Measurements from ENCODE around the gene TTC23.

Gene TTC23

DNA sequence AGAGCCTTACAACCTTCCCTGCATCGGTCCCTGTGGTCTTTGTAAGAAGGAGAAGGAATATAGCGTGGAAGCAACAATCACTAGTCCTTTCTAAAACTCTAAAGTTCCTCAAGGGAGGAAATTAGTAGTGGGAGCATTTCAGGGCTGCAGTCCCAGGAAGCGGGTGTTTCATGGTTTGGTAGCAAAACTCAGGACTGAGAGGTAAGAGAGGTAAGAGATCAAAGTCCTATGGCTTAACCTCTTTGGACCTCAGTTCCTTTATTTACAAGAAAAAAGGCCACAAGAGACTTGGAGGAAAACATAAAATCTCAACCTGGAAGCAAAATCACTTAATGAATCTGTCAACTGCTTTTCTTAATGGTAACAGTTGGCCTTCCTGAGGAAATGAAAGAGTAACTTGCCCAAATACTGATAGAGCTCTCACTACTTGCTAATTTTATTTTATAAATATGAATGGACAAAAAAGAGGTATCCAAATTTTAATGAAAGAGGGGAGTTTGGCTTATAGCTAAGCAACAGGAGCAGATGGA, 16.2 kb upstream of the TTC23 start:
- no peak for DNase-seq (ENCODE audit: low spot score)
- TF ChIP-seq, protein P1, sequence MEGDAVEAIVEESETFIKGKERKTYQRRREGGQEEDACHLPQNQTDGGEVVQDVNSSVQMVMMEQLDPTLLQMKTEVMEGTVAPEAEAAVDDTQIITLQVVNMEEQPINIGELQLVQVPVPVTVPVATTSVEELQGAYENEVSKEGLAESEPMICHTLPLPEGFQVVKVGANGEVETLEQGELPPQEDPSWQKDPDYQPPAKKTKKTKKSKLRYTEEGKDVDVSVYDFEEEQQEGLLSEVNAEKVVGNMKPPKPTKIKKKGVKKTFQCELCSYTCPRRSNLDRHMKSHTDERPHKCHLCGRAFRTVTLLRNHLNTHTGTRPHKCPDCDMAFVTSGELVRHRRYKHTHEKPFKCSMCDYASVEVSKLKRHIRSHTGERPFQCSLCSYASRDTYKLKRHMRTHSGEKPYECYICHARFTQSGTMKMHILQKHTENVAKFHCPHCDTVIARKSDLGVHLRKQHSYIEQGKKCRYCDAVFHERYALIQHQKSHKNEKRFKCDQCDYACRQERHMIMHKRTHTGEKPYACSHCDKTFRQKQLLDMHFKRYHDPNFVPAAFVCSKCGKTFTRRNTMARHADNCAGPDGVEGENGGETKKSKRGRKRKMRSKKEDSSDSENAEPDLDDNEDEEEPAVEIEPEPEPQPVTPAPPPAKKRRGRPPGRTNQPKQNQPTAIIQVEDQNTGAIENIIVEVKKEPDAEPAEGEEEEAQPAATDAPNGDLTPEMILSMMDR (IDR thresholded peaks at IDR 0.05; ENCODE audit: extremely low read depth, missing control alignments) = no peak

DNA sequence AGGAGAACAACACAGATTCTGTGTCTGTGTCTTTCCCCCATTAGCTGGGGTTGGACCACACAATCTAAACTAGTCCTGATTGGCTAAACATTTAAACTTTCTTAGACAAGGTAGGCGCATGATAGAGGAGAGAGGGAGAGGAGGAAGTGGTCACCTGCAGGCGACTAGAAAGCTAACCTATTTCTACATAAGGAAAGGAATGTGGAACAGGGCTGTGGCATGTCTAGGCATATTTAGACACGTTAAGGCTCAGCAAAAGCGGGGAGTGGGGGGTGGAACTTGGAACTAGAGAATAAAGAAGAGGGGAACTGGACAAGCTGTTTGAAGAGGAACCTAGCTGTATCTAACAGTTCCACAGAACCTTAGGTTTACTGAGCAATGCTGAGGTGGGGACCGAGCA, 14.7 kb upstream of the TTC23 start:
- TF ChIP-seq, protein P1 (IDR thresholded peaks at IDR 0.05; ENCODE audit: extremely low read depth, missing control alignments) = no peak
- no peak for DNase-seq (ENCODE audit: low spot score)

DNA sequence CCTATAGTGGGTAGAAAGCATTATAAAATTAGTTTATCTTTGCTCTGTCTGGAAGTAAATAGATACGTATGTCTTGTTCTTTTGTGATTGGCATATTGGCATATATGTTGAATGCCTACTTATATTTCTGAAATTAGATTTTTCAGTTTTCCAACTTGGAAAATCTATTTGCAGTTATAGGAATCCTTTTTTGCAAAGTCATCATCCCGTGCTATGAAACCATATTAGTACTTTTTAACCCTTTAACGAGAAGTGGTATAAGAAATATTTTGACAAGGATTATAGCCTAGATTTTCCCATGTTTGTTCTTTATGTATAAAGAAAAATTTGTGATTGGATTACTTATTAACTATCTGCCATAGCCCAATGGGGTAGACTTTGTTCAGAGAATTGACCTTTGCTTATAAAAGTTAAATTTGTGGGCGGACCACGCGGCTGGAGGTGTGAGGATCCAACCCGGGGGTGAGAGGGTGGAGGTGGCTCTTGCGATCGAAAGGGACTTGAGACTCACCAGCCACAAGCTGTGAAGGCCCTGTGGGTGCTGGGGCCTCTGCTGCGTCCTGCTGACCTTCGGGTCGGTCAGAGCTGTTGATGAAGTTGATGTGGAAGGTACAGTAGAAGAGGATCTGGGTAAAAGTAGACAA, 7.8 kb upstream of the TTC23 start:
- TF ChIP-seq, protein P1 (IDR thresholded peaks at IDR 0.05; ENCODE audit: extremely low read depth, missing control alignments) = no peak
- DNase-seq (ENCODE audit: low spot score) = no peak

DNA sequence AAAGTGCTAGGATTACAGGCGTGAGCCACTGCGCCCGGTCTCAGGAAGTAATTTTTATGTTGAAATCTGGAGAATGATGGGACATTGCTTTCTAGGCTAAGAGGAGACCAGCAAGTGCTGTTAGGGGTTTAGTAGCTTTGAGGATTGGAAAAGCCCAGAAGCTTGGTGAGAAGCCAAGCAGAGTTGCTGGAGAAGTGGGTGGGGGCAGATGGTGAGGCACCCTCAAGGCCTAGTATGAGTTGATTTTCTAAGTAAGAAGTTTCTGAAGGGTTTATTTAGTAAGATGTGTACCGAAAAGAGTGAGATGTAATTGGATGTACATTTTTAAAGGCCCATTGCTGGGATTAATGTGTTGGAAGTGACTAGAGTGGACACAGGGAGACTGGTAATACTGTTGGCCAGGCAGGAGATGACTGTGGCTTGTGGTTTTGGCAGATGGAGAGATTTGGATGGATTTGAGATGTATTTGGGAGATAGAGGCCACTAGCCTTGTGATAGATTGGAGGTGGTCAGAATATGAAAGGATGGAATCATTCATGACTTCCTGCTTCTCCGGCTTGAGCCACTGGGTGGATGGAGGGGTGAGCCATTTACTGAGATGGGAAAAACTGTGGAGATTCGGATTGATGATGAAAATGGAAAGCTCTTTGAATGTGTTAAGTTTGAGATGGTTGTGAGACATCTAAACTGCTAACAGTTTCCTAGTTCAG, 4.2 kb upstream of the TTC23 start:
- TF ChIP-seq, protein P1 (IDR thresholded peaks at IDR 0.05; ENCODE audit: extremely low read depth, missing control alignments) = no peak
- DNase-seq (ENCODE audit: low spot score) = peak; percentile 30

DNA sequence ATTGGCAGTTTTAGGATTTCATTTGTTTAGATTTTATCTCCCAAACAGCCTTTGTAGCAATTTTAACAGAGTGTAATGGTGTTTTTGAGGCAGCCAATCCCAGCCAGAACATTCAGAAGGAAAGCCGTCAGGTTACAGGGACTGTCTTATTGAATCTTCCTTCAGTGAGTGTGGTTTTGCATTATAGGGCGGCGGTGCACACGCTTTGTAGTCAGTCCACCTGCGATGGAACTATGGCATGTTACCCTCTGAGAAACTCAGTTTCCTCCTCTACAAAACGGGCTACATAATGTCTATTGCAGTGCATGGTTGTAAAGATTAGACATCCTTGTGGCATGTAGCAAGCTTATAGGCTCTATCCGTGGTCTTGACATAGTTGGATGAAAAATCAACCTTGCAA, 2.9 kb upstream of the TTC23 start:
- TF ChIP-seq, protein P1 (IDR thresholded peaks at IDR 0.05; ENCODE audit: extremely low read depth, missing control alignments) = no peak
- DNase-seq (ENCODE audit: low spot score) = no peak

DNA sequence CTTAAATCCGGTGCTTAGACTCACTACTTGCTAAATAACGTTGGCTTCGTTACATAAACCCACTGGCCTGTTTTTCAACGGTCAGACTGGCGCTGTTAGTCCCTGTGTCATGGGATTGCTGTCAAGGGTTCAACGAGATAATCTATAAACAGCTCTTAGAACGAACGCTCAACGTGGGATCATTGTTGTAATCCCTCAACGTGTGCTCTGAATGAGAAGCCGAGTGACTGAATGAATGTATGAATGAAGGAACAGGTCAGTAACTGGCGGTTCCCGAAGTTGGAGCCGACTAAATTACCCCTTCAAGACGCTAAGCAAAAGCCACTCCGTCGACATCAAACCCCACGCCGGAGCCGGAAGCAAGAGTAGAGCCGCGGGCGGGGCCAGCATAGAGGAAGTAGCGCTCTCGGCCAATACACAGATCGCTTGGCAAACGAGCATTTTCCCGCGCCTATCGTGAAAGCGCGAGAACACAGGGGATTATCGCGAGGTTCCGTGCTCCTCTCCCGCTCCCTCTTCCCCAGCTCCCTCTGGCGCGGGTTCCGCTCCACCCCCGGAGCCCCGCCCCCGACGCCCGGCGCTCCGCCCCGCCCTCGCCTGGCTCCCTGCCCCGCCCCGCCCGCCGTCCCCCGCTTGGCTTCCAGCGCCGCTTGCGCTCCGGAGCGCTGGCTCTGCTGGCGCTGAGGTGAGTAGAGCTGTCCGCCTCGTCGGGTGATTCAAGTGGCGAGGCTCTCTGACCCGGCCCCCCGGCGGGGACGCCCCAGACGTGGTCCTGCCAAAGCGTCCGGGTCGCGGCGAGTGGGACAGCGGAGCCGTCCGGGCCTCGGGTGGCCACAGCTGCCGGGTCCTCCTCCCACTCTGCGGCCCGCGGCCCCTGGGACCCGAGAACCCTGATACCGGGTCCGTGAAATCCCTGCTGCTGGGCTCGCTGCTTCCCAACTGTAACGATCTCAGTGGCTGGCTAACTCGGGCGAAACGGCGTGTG, 1.8 kb upstream of the TTC23 start, which contains the start of gene LRRC28:
Gene LRRC28, plus strand, starts transcription at position 625 of the 985 bp plus-strand sequence. CDS start 4,477 bp downstream, outside the sequence.
- peak; percentile 97 for DNase-seq (ENCODE audit: low spot score)
- TF ChIP-seq, protein P1 (IDR thresholded peaks at IDR 0.05; ENCODE audit: extremely low read depth, missing control alignments) = no peak

Data from GM20000 (cell line).